ENCODE measurements around the gene TRPM4.

GRCh38 chr19:49152119-49152550, 5.5 kb upstream of the TRPM4 start:
- no peak for TF ChIP-seq ZNF217 (IDR thresholded peaks at IDR 0.05)
- no peak for TF ChIP-seq CTCF (IDR thresholded peaks at IDR 0.05 in 2 of 3, conservative IDR thresholded peaks at IDR 0.05 in 1 of 3; ENCODE audit: control insufficient read depth in 2 of 3, extremely low read depth in 1 of 3, insufficient read depth in 1 of 3, low read depth in 3 of 3, low read length in 3 of 3)
- no peak for TF ChIP-seq CBX3 (IDR thresholded peaks at IDR 0.05; ENCODE audit: borderline replicate concordance, low read depth)
- TF ChIP-seq YY1 (IDR thresholded peaks at IDR 0.05; ENCODE audit: low read depth, low read length), result no peak
- no peak for TF ChIP-seq ZNF274 (IDR thresholded peaks at IDR 0.05; ENCODE audit: insufficient read depth, insufficient read length)
- no peak for TF ChIP-seq SRF (IDR thresholded peaks at IDR 0.05; ENCODE audit: low read depth in 2 of 2, low read length in 2 of 2)
- TF ChIP-seq ZNF384 (IDR thresholded peaks at IDR 0.05; ENCODE audit: borderline replicate concordance, low read depth, low read length), result no peak
- TF ChIP-seq JUND (IDR thresholded peaks at IDR 0.05; ENCODE audit: low read depth, low read length), result no peak
- no peak for TF ChIP-seq ESRRA (IDR thresholded peaks at IDR 0.05; ENCODE audit: low read length)
- no peak for TF ChIP-seq HSF1 (IDR thresholded peaks at IDR 0.05; ENCODE audit: low read depth, low read length)
- TF ChIP-seq RAD21 (IDR thresholded peaks at IDR 0.05; ENCODE audit: insufficient read depth, low read depth, low read length), result no peak
- TF ChIP-seq REST (IDR thresholded peaks at IDR 0.05; ENCODE audit: low read depth, low read length), result no peak
- TF ChIP-seq POLR2A (IDR thresholded peaks at IDR 0.05; ENCODE audit: low read depth, low read length), result no peak
- TF ChIP-seq EZH2 (IDR thresholded peaks at IDR 0.05; ENCODE audit: borderline replicate concordance, control insufficient read depth, low read depth, low read length), result no peak
